IMR-90 (cell line): ENCODE results near the gene ADRA2C. TPM values are rescaled to one million over a fixed set of nuclear protein-coding genes. Genes with fewer than 3 reads are reported as not detected.

Experiments
- ATAC-seq: fragments of 200-7000 bp; cut with Tn5 transposase; 2 replicates; pipeline ENCODE4 v1.9.1; 2020; ENCODE audit warnings: low read depth, mild to moderate bottlenecking, moderate library complexity
- BruUV-seq: library from RNA; stranded (reverse); fragments of 400-500 nt; replicated peaks from 2 replicates; lab custom pipeline; 2021; lab: Mats Ljungman, UMichigan
- CTCF ChIA-PET: fragments of 300-600 bp; formaldehyde crosslinking; extraction: SDS; loops from one replicate; lab custom pipeline; 2021; ENCODE audit warnings: antibody characterized with exemption; lab: Yijun Ruan, JAX
- POLR2A ChIA-PET: fragments of 300-600 bp; sonication (Branson Sonifier 250); formaldehyde crosslinking; loops from one replicate; lab custom pipeline; 2022; ENCODE audit warnings: antibody characterized with exemption; ENCODE audit not compliant: unreplicated experiment; lab: Charles Lee
- DNase-seq: peaks from one replicate; pipeline ENCODE4 v3.0.0; 2013
- H2AFZ ChIP-seq: replicated peaks from 2 replicates; pipeline ENCODE3; 2013; ENCODE audit warnings: low read length, mild to moderate bottlenecking; ENCODE audit not compliant: poor library complexity
- H2AK5ac ChIP-seq: 2 replicates; pipeline ENCODE4 v1.6.1; 2013; ENCODE audit warnings: low read depth, low read length, inconsistent platforms
- H2AK9ac ChIP-seq: replicated peaks from 2 replicates; pipeline ENCODE3; 2013; ENCODE audit warnings: mild to moderate bottlenecking, low read depth, low read length, moderate library complexity; ENCODE audit not compliant: poor library complexity
- H2BK120ac ChIP-seq: 2 replicates; pipeline ENCODE4 v1.6.1; 2013; ENCODE audit warnings: low read depth, low read length, inconsistent platforms
- H2BK15ac ChIP-seq: 3 replicates; pipeline ENCODE4 v1.6.1; 2013; ENCODE audit warnings: low read depth, low read length, inconsistent platforms
- H2BK20ac ChIP-seq: 2 replicates; pipeline ENCODE4 v1.6.1; 2013; ENCODE audit warnings: low read depth, mild to moderate bottlenecking, inconsistent platforms, low read length, moderate library complexity
- H2BK5ac ChIP-seq: 2 replicates; pipeline ENCODE4 v1.6.1; 2013; ENCODE audit warnings: mild to moderate bottlenecking, low read depth, low read length, inconsistent platforms; ENCODE audit not compliant: poor library complexity, severe bottlenecking
- H3K14ac ChIP-seq: replicated peaks from 2 replicates; pipeline ENCODE4 v1.6.1; 2013; ENCODE audit warnings: low read depth, low read length, inconsistent platforms
- H3K18ac ChIP-seq: 2 replicates; pipeline ENCODE4 v1.6.1; 2013; ENCODE audit warnings: low read depth, low read length, control low read depth
- H3K23ac ChIP-seq: 2 replicates; pipeline ENCODE4 v1.6.1; 2013; ENCODE audit warnings: low read depth, low read length, inconsistent platforms
- H3K27ac ChIP-seq: 2 replicates; pipeline ENCODE4 v1.5.1; 2013; ENCODE audit warnings: mild to moderate bottlenecking, control low read depth, low read length; ENCODE audit not compliant: insufficient read depth
- H3K27me3 ChIP-seq: 2 replicates; pipeline ENCODE4 v1.6.1; 2013; ENCODE audit warnings: low read length; ENCODE audit not compliant: control insufficient read depth, insufficient read depth
- H3K36me3 ChIP-seq: 2 replicates; pipeline ENCODE4 v1.6.1; 2013; ENCODE audit warnings: low read length, mixed read lengths; ENCODE audit not compliant: control insufficient read depth, insufficient read depth
- H3K4ac ChIP-seq: 2 replicates; pipeline ENCODE4 v1.6.1; 2013; ENCODE audit warnings: low read depth, low read length, inconsistent platforms
- H3K4me1 ChIP-seq: 2 replicates; pipeline ENCODE4 v1.6.1; 2013; ENCODE audit warnings: low read length, mixed read lengths; ENCODE audit not compliant: control insufficient read depth, insufficient read depth
- H3K4me2 ChIP-seq: 2 replicates; pipeline ENCODE4 v1.6.1; 2013; ENCODE audit warnings: low read depth, mild to moderate bottlenecking, control low read depth, low read length, moderate library complexity
- H3K4me3 ChIP-seq: 2 replicates; pipeline ENCODE4 v1.5.1; 2013; ENCODE audit warnings: low read depth, mild to moderate bottlenecking, control low read depth, low read length, moderate library complexity; ENCODE audit not compliant: insufficient read depth
- H3K56ac ChIP-seq: 2 replicates; pipeline ENCODE4 v1.6.1; 2013; ENCODE audit warnings: low read length, inconsistent platforms; ENCODE audit not compliant: insufficient read depth; ENCODE audit errors: extremely low read depth
- H3K79me1 ChIP-seq, 2 experiments: 2 replicates each; pipeline ENCODE4 v1.6.1; 2013; ENCODE audit warnings: low read length in 2 of 2, inconsistent platforms in 1 of 2, low read depth in 1 of 2
- H3K9ac ChIP-seq: 2 replicates; pipeline ENCODE4 v1.6.1; 2013; ENCODE audit warnings: low read depth, low read length, control low read depth
- H3K9me1 ChIP-seq: 2 replicates; pipeline ENCODE4 v1.6.1; 2013; ENCODE audit warnings: low read length, inconsistent platforms; ENCODE audit not compliant: insufficient read depth
- H3K9me3 ChIP-seq: 2 replicates; pipeline ENCODE4 v1.6.1; 2013; ENCODE audit warnings: low read length; ENCODE audit not compliant: control insufficient read depth, insufficient read depth
- H4K20me1 ChIP-seq: 2 replicates; pipeline ENCODE4 v1.6.1; 2013; ENCODE audit warnings: low read length, inconsistent platforms; ENCODE audit not compliant: insufficient read depth
- H4K5ac ChIP-seq: 2 replicates; pipeline ENCODE4 v1.6.1; 2013; ENCODE audit warnings: mild to moderate bottlenecking, low read depth, low read length, control low read depth
- H4K8ac ChIP-seq, 2 experiments: 2 replicates each; pipeline ENCODE4 v1.6.1; 2013; ENCODE audit warnings: low read depth in 2 of 2, low read length in 2 of 2, control low read depth in 1 of 2, inconsistent platforms in 1 of 2
- H4K91ac ChIP-seq: 2 replicates; pipeline ENCODE4 v1.6.1; 2013; ENCODE audit warnings: low read depth, low read length, inconsistent platforms; ENCODE audit not compliant: insufficient read depth
- CEBPB ChIP-seq: IDR thresholded peaks from 2 replicates; pipeline ENCODE4 v1.6.1; 2012; ENCODE audit warnings: low read depth, low read length, improper control_type of control experiment
- FOS ChIP-seq: fragments of 150-350 bp; IDR thresholded peaks from 2 replicates; pipeline ENCODE4 v1.6.1; 2016; ENCODE audit warnings: low read depth, low read length
- MAFK ChIP-seq: IDR thresholded peaks from 2 replicates; pipeline ENCODE4 v1.6.1; 2012; ENCODE audit warnings: low read depth, low read length, improper control_type of control experiment
- NFE2L2 ChIP-seq: fragments of 150-350 bp; IDR thresholded peaks from 2 replicates; pipeline ENCODE4 v1.6.1; 2016; ENCODE audit warnings: low read depth, mild to moderate bottlenecking, low read length
- POLR2A ChIP-seq: IDR thresholded peaks from 2 replicates; pipeline ENCODE4 v1.6.1; 2012; ENCODE audit warnings: mild to moderate bottlenecking, low read depth, low read length
- RFX5 ChIP-seq: IDR thresholded peaks from 2 replicates; pipeline ENCODE4 v1.8.0; 2012; ENCODE audit warnings: low read depth, mild to moderate bottlenecking, low read length, moderate library complexity
- WGBS, 2 experiments: methylation state at CpG; one replicate each; pipeline versions ENCODE4 v1.1.5 to v1.1.7; 2013; ENCODE audit warnings: missing lambda C conversion rate in 2 of 2; ENCODE audit not compliant: insufficient read length in 1 of 2; ENCODE audit errors: extremely low coverage in 2 of 2; 5-methylcytosine and 5-hydroxymethylcytosine counted together
- dilution Hi-C: fragments of 300-500 bp; cut with HindIII; formaldehyde crosslinking; loops from one replicate; pipeline ENCODE4 v1.14.3; 2018; ENCODE audit warnings: low sequenced_read_pairs; ENCODE audit not compliant: unreplicated experiment
- in situ Hi-C: fragments of 300-500 bp; cut with MboI; formaldehyde crosslinking; loops from 3 replicates; pipeline ENCODE4 v1.14.3; 2019; ENCODE audit warnings: low sequenced_read_pairs, inconsistent platforms, mixed read lengths
- intact Hi-C: fragments of 100-400 bp; cut with micrococcal nuclease; formaldehyde crosslinking; loops from 2 replicates; pipeline ENCODE4 v1.10.0; 2022
- polyA plus RNA-seq, 3 experiments: library from polyadenylated mRNA; depleted of rRNA; stranded (reverse); fragments of >200 nt; gene quantifications; 2 replicates each; pipeline ENCODE4 v1.2.3, GENCODE V29; 2012; ENCODE audit warnings: low replicate concordance in 1 of 3
- total RNA-seq: library from RNA; depleted of rRNA; stranded (reverse); fragments of >200 nt; gene quantifications from 2 replicates; pipeline ENCODE4 v1.2.3, GENCODE V29; 2012
- TF ChIP-seq, protein P1 (sequence below): fragments of 150-350 bp; IDR thresholded peaks from 2 replicates; pipeline ENCODE4 v1.6.1; 2017; ENCODE audit warnings: mild to moderate bottlenecking, antibody characterized with exemption, low read length, low read depth
- TF ChIP-seq, protein P2 (sequence below): conservative IDR thresholded peaks from 2 replicates; pipeline ENCODE4 v1.5.1; 2012; ENCODE audit warnings: mild to moderate bottlenecking, low read depth, low read length, improper control_type of control experiment

The ADRA2C gene
- total and polyA plus RNA-seq, 2 of the 4 experiments (the other 2 are of a cell fraction) = under 0.01 to 0.14 TPM

DNA sequence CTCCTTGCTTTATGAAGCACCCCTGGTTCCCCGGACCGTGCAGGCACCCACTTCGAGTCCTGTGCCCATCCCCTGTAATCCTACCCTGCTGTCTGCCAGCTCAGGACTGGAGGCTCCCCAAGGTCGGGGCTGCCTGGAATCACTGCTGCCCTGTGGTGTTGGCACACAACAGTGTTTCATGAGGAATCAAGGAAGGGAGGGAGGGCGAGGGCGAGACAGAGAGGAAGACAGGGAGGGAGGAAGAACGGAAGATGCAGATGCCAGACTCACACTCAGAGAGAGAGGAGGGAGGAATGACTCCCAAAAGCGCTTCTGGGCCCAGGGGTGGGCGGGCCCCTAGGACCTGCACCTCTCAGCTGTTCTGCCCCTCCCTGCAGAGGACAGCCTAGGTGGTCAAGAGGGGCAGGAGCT is 42.9 kb upstream of the ADRA2C start:
- no peak overlapping the region for H2BK5ac ChIP-seq
- H3K18ac ChIP-seq = no peak overlapping the region
- no peaks in the 10 kb centered on the region for H3K36me3 ChIP-seq
- H4K5ac ChIP-seq = no peak overlapping the region
- H2BK120ac ChIP-seq = no peak overlapping the region
- TF ChIP-seq MAFK (no peak), POLR2A (no peak), RFX5 (no peak), NFE2L2 (no peak), CEBPB (no peak), FOS (no peak)
- TF ChIP-seq, protein P1, sequence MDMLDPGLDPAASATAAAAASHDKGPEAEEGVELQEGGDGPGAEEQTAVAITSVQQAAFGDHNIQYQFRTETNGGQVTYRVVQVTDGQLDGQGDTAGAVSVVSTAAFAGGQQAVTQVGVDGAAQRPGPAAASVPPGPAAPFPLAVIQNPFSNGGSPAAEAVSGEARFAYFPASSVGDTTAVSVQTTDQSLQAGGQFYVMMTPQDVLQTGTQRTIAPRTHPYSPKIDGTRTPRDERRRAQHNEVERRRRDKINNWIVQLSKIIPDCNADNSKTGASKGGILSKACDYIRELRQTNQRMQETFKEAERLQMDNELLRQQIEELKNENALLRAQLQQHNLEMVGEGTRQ = no peak
- TF ChIP-seq, protein P2, sequence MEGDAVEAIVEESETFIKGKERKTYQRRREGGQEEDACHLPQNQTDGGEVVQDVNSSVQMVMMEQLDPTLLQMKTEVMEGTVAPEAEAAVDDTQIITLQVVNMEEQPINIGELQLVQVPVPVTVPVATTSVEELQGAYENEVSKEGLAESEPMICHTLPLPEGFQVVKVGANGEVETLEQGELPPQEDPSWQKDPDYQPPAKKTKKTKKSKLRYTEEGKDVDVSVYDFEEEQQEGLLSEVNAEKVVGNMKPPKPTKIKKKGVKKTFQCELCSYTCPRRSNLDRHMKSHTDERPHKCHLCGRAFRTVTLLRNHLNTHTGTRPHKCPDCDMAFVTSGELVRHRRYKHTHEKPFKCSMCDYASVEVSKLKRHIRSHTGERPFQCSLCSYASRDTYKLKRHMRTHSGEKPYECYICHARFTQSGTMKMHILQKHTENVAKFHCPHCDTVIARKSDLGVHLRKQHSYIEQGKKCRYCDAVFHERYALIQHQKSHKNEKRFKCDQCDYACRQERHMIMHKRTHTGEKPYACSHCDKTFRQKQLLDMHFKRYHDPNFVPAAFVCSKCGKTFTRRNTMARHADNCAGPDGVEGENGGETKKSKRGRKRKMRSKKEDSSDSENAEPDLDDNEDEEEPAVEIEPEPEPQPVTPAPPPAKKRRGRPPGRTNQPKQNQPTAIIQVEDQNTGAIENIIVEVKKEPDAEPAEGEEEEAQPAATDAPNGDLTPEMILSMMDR = no peak
- in situ Hi-C loops = no loop called here
- no peak overlapping the region for H2BK15ac ChIP-seq
- H3K56ac ChIP-seq = no peak overlapping the region
- peaks cover 61% of the 10 kb centered on the region for H3K27me3 ChIP-seq
- dilution Hi-C loops = no loop called here
- 66% methylated on average over 3 of the region's 9 CpGs; no CpG with 5 or more reads in 1 of the 2 experiments for WGBS, 2 experiments
- H3K9ac ChIP-seq = no peak overlapping the region
- no peak overlapping the region for H3K27ac ChIP-seq
- H4K20me1 ChIP-seq = no peaks in the 10 kb centered on the region
- no peaks in the 10 kb centered on the region for H3K79me1 ChIP-seq
- no peak overlapping the region for H2AFZ ChIP-seq
- ChIA-PET POLR2A (no interaction called here), CTCF (no interaction called here)
- H3K14ac ChIP-seq = no peak overlapping the region
- DNase-seq = no peak
- no peak overlapping the region for H3K4me2 ChIP-seq
- no peak overlapping the region for H3K4me3 ChIP-seq
- H3K9me1 ChIP-seq = no peaks in the 10 kb centered on the region
- intact Hi-C loops = no loop called here
- no peak overlapping the region for H2BK20ac ChIP-seq
- no peak for ATAC-seq
- no peak overlapping the region for H3K23ac ChIP-seq
- H4K91ac ChIP-seq = no peak overlapping the region
- H4K8ac ChIP-seq = no peak overlapping the region
- H3K9me3 ChIP-seq = peaks cover 11% of the 10 kb centered on the region
- H2AK5ac ChIP-seq = no peak overlapping the region
- H3K4ac ChIP-seq = no peak overlapping the region
- no peak overlapping the region for H2AK9ac ChIP-seq
- BruUV-seq = no TSS peak
- H3K4me1 ChIP-seq = no peaks in the 10 kb centered on the region
